PFSK-1 (cell line): ENCODE data around the gene CFAP53.

Source experiments
- POLR2AphosphoS5 ChIP-seq: IDR thresholded peaks from 2 replicates; pipeline ENCODE4 v1.6.1; 2012; ENCODE audit warnings: low read depth, mild to moderate bottlenecking, control low read depth, low read length, moderate library complexity
- REST ChIP-seq, 2 experiments: IDR thresholded peaks; 2 replicates each; pipeline versions ENCODE4 v1.6.1 to v1.8.0; 2011 to 2012; ENCODE audit warnings: low read depth in 2 of 2, low read length in 2 of 2, control low read depth in 1 of 2, inconsistent platforms in 1 of 2, mild to moderate bottlenecking in 1 of 2, moderate library complexity in 1 of 2; ENCODE audit not compliant: insufficient read depth in 1 of 2

- TF ChIP-seq REST (IDR thresholded peaks at IDR 0.05; ENCODE audit: insufficient read depth in 1 of 2, low read depth in 2 of 2, low read length in 2 of 2), result no peak
- no peak for TF ChIP-seq POLR2AphosphoS5
These were observed 64.7 kb downstream of the CFAP53 start for GRCh38 chr18:50201476-50202018.
